GM18909 (cell line): ENCODE results near the gene TNNT1.
A peak's percentile ranks its signal among the peaks of the same experiment; 100 is the strongest.

ENCODE experiments used
- ATAC-seq: cut with Tn5 transposase; IDR thresholded peaks from one replicate; pipeline ENCODE4 v1.9.1; 2021; ENCODE audit warnings: mild to moderate bottlenecking; ENCODE audit not compliant: unreplicated experiment, poor library complexity

TNNT1 gene

GRCh38 chr19:55146078-55146704 is 2.8 kb downstream of the TNNT1 start:
- ATAC-seq: no peak

- no peak for ATAC-seq
These were observed 3.8 kb downstream of the TNNT1 start for GRCh38 chr19:55145232-55145631.

- ATAC-seq: no peak
These were observed 7.3 kb downstream of the TNNT1 start for GRCh38 chr19:55141696-55142095.

GRCh38 chr19:55137915-55138314 is 11.1 kb downstream of the TNNT1 start:
- no peak for ATAC-seq

GRCh38 chr19:55136399-55137102 is 12.5 kb downstream of the TNNT1 start:
- no peak for ATAC-seq

DNA sequence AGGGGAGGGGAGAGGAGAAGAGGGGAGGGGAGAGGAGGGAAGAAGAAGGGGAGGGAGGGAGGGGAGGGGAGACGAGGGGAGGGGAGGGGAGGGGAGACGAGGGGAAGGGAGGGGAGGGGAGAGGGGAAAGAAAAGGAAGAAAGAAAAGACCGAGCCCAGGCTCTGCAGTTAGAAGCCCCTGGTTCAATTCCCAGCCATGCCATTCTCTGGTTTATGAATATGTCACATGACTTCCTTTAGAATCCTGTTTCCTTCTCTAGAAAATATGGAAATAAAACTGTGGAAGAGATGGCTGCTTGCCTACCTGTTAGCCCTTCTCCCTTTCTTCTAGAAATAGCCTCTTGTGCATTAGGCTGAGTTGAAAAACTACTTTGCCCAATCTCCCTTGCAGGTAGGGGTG is 14.3 kb downstream of the TNNT1 start:
- ATAC-seq: no peak

DNA sequence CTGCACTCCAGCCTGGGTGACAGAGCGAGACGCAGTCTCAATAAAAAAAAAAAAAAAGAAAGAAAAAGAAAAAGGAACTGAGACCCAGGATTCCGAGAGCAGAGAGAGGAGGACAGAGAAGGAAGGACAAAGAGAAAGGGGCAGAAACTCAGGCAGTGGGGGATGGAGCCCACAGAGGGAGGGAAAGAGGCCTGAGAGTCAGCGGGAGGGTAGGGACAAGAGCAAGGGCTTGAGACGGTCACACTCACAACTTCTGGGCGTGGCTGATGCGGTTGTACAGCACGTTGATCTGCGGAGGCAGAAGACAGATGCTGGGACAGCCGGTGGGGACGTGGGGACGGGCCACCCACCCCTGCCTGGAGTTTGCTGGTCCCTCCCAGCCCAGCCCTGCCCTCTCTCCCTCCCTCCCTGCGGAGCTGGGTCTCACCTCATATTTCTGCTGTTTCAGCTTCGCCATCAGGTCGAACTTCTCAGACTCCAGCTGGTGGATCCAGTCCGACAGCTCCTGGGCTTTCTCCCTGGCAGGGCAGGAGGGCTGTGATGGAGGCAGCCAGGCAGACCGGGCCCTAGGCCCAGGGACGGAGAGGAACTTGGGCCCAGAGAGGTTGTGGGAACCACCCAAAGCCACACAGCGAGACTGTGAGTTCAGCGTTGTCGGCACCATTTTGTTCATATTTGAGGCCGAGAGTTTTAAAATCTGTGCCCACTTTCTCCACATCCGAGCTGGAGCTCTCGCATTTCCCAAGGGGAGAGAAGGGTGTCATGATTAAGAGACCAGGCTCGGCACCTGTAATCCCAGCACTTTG is 15.2 kb downstream of the TNNT1 start:
- no peak for ATAC-seq

- ATAC-seq: no peak
These were observed 16.4 kb downstream of the TNNT1 start for GRCh38 chr19:55132453-55133129.

DNA sequence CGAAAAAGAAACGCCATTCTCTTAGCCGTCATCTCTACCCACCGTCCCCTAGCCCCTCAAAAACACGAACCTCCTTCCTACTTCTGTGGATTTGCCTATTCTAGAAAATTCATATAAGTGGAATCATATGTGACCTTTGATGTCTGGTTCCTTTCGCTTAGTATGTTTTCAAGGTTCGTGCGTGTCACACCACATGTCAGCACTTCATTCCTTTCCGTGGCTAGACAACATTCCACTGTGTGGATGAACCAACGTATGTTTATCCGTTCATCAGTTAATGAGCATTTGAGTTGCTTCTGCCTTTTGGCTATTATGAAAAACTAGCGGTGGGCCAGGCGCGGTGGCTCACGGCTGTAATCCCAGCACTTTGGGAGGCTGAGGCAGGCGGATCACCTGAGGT is 17.6 kb downstream of the TNNT1 start:
- no peak for ATAC-seq

- no peak for ATAC-seq
These were observed 30.0 kb downstream of the TNNT1 start for GRCh38 chr19:55119053-55119452.

DNA sequence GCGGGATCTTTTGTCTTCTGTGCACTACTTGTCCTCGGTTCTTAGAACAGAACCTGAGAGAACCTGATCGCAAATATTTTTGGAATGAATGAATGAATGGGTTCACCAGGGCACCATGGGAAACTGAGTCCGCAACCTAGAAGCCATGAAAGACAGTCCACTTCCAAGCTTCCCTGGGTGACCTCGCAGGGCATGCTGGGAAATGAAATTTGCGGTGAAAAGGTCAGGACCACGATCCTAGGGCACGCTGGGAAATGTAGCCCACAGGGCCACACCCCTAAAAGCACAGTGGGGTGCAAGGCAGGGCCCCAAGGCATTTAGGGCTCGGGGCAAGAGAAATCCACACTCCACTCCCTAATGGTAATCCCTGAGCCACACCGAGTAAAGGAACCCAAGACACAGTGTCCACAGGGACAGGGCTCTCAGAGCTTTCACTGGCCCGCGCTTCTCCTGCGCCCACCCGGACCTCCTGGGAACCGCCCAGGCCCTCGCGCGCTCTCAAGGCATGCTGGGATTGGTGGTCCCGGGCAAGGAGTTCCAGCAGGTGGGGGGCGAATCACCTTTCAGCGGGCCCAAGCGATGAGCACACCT is 30.5 kb downstream of the TNNT1 start:
- ATAC-seq: no peak

- ATAC-seq: peak; percentile 88
These were observed 31.2 kb downstream of the TNNT1 start for GRCh38 chr19:55117663-55118391.

DNA sequence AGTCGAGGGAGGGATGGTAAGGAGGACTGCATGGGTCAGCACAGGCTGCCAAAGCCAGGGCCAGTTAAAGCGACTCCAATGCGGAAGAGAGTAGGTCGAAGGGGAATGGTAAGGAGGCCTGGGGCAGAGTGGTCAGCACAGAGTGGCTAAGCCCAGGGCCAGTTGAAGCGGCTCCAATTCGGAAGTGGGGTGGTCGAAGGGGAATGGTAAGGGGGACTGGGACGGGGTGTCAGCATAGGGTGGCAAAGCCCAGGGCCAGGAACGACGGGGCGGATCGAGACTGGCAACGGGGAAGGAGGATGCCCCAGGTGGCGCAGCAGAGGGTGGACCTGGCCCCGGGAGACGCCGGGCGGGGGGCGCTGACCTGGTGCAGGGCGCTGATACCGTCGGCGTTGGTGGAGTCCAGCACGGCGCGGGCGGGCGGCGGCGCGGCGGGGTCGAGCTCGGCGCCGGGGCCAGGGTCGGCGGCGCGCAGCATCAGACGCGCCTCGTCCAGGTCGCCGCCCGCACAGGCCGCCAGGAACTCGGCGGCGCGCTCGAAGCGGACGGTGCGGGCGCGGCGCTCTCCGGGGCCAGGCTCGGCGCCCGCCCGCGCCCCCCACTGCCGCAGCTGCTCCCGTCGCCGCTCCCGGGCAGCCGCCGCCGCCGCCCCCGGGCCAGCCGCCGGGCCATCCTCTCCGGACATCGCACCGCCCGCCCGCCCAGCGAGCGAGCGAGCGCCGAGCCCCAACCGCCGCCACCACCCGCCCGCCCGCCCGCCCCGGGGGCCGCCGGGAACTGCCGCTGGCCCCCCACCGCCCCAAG is 31.9 kb downstream of the TNNT1 start, which contains the start of gene PPP1R12C:
Gene PPP1R12C, minus strand, starts transcription at position 779 of the 804 bp plus-strand sequence. Its CDS starts 94 bp downstream, at position 685.
- peak; percentile 16 for ATAC-seq

DNA sequence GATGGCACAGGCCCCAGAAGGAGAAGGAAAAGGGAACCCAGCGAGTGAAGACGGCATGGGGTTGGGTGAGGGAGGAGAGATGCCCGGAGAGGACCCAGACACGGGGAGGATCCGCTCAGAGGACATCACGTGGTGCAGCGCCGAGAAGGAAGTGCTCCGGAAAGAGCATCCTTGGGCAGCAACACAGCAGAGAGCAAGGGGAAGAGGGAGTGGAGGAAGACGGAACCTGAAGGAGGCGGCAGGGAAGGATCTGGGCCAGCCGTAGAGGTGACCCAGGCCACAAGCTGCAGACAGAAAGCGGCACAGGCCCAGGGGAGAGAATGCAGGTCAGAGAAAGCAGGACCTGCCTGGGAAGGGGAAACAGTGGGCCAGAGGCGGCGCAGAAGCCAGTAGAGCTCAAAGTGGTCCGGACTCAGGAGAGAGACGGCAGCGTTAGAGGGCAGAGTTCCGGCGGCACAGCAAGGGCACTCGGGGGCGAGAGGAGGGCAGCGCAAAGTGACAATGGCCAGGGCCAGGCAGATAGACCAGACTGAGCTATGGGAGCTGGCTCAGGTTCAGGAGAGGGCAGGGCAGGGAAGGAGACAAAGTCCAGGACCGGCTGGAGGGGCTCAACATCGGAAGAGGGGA is 32.7 kb downstream of the TNNT1 start:
- ATAC-seq: no peak

GRCh38 chr19:55115446-55116065 is 33.5 kb downstream of the TNNT1 start:
- ATAC-seq: no peak

DNA sequence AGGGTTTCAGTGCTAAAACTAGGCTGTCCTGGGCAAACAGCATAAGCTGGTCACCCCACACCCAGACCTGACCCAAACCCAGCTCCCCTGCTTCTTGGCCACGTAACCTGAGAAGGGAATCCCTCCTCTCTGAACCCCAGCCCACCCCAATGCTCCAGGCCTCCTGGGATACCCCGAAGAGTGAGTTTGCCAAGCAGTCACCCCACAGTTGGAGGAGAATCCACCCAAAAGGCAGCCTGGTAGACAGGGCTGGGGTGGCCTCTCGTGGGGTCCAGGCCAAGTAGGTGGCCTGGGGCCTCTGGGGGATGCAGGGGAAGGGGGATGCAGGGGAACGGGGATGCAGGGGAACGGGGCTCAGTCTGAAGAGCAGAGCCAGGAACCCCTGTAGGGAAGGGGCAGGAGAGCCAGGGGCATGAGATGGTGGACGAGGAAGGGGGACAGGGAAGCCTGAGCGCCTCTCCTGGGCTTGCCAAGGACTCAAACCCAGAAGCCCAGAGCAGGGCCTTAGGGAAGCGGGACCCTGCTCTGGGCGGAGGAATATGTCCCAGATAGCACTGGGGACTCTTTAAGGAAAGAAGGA is 34.4 kb downstream of the TNNT1 start:
- ATAC-seq: no peak

DNA sequence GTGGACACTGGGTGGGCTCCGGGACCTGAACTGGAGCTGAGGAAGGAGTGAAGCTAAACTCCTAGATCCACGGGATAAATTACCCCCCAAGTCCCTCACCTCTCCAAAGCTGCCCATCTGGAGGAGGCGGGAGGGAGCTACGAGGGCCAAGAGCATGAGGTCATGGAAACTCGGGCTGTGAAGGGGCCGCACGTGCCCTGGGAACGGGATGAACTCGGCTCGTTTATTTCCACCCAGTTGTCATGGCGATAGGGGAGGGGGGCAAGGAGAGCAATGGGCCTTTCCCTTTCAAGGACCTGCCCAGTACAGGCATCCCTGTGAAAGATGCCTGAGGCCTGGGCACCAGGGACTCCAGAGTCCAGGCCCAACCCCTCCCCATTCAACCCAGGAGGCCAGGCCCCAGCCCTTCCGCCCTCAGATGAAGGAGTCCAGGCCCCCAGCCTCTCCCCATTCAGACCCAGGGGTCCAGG is 35.4 kb downstream of the TNNT1 start:
- no peak for ATAC-seq
